NCI-H1092 (cell line): ENCODE data around the gene TLX2.

Experiments
- DNase-seq: peaks from one replicate; lab custom pipeline; 2025; lab: John Stamatoyannopoulos, UW

TLX2 gene

DNA sequence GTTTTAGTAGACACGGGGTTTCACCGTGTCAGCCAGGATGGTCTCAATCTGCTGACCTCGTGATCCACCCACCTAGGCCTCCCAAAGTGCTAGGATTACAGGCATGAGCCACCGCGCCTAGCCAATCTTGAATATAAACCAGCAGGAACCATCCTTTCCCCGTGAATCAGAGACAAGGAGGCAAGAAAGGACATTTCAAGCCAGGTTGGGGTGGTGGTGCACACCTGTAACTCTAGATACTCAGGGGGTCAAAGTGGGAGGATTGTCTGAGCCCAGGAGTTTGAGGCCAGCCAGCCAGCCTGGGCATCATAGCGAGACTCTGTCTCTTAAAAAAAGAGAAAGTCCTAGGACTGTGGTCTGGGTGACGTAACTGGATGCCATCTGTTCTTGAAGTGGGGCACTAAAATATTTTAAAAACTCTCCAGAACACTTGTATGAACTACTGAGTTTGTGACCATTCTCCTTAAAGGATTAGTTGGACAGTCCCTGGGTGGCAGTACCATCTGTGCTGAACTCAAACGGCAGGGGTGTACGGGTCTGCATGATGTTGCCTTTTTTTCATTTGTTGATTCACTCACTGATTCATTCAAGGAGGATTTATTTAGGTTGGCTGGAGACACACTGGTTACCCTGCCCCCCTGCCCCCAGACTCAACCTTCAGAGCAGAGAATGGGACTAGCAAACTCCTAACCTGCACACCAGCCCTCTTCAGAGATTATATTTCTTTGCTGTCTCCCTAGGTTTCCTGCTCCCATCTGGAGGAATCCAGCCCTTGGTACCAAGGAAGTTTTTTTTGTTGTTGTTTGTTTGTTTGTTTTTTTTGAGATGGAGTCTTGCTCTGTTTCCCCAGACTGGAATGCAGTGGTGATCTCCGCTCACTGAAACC, 2.9 kb upstream of the TLX2 start:
- no peak for DNase-seq

- no peak for DNase-seq
These were observed 1.3 kb upstream of the TLX2 start for GRCh38 chr2:74512744-74513604.

DNA sequence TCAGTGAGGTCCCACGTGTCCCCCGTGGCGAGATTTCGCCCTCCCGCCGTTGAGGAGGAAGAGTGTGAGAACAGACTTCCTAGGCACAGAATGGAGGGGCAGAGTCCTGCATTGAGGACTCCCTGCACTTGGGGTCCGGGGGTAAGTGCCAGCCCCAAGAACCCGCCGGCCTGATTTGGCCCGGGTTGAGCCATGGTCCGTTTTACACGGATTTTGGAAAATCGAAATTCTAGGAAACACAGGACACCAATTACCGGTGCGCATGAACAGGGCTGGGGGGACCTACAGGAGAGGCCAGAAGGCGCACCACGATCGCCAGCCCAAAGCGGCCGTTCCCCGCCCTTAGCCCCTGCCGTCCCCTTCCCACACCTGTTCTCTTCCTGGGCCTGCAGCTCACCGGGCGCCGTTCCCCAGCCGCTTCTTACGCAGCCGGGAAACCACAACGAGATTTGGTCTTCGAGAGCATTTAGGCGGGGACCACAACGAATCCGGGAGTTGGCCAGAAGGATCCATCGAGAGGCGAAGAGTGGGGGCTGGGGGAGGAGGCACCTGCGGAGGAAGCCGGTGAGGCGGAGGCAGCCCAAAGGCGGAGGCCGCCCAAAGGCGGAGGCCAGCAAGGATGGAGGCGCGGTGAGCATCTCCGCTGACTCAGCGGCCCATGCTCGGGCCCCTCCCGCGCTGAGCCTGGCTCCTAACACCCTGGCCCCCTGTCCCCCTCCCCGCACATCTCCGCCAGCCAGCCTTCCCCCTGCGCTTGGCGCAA, 464 bp upstream of the TLX2 start:
- DNase-seq = no peak

GRCh38 chr2:74515271-74515980, 1.2 kb downstream of the TLX2 start:
- DNase-seq = no peak

DNA sequence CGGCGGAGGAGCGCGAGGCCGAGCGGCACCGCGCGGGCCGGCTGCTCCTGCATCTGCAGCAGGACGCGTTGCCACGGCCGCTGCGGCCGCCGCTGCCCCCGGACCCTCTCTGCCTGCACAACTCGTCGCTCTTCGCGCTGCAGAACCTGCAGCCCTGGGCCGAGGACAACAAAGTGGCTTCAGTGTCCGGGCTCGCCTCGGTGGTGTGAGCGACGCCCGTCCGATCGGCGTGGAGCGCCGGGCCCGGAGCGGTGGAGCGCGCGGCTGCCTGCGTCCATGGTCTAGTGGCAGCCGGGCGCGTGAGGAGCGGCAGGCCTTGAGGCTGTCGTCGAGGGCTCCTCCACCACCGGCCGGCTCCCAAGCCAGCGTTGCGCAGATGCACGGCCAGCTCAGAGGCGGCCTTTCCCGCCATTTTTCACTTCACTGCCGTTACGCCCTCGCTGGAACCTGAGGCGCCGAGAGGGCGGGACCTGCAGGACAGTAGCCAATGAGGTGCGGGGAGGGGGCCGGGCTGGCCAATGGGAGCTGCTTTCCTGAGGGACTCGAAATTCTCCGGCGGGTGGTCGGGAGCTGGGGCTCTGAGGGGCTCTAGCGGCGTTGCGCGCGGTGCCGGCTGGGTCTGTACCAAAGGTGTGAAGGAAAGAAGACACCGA, 1.9 kb downstream of the TLX2 start:
- DNase-seq = no peak

GRCh38 chr2:74516650-74517049, 2.4 kb downstream of the TLX2 start:
- no peak for DNase-seq

GRCh38 chr2:74522516-74522915, 8.3 kb downstream of the TLX2 start:
- no peak for DNase-seq

- DNase-seq = no peak
These were observed 9.8 kb downstream of the TLX2 start for GRCh38 chr2:74524005-74524404.

GRCh38 chr2:74524955-74525716, 10.9 kb downstream of the TLX2 start:
- no peak for DNase-seq

- no peak for DNase-seq
These were observed 11.7 kb downstream of the TLX2 start, which contains the start of gene DQX1 for GRCh38 chr2:74525717-74526648. TSS of gene DQX1 (minus strand) at chr2:74526231. CDS start at chr2:74525729, 502 bp downstream.

- no peak for DNase-seq
These were observed 12.5 kb downstream of the TLX2 start for GRCh38 chr2:74526649-74527230.

- DNase-seq = no peak
These were observed 13.5 kb downstream of the TLX2 start for GRCh38 chr2:74527741-74528140.

GRCh38 chr2:74528600-74529356, 14.5 kb downstream of the TLX2 start:
- no peak for DNase-seq

DNA sequence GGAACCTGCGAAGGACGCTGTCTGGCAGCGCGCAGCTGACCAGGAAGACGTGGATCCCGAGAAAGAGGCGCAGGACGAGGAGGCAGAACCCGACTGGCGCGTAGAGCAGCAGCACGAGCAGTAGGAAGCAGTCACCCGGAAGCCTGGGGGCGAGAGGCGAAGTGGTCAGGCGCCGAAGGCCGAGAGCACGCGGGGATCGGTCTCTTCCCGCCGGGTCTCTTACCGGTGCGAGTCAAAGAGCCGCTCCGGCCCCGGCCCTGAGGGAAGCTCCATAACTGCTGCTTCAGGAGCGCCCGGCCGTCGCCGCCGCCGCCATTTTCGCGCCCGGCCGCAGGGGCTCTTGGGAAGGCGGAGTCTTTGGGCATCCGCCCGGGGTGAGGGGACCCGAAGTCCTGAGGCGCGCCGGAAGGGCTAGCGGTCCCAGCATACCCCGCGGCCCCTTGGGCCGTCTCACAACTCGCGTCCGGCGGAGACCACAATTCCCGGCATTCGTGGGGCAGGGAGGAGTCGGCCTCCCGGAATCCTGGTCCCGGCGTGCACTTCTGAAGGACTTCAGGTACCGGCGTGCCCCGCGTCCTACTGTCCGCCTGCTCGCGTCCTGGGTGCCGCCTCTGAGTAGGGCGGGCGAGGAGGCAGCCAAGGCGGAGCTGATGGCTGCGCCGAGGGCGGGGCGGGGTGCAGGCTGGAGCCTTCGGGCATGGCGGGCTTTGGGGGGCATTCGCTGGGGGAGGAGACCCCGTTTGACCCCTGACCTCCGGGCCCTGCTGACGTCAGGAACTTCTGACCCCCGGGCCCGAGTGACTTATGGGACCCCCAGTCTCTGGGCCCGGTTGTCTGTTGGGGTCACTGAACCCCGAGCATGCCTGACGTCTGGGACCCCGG, 15.3 kb downstream of the TLX2 start, which contains the start of the genes AUP1 and HTRA2:
TSS of gene AUP1 (minus strand) at position 350 of the 882 bp plus-strand sequence. CDS start at position 273, 77 bp downstream.
TSS of gene HTRA2 (plus strand) at position 577 of the 882 bp plus-strand sequence. CDS start at position 651, 74 bp downstream.
- DNase-seq = peak; percentile 93

DNA sequence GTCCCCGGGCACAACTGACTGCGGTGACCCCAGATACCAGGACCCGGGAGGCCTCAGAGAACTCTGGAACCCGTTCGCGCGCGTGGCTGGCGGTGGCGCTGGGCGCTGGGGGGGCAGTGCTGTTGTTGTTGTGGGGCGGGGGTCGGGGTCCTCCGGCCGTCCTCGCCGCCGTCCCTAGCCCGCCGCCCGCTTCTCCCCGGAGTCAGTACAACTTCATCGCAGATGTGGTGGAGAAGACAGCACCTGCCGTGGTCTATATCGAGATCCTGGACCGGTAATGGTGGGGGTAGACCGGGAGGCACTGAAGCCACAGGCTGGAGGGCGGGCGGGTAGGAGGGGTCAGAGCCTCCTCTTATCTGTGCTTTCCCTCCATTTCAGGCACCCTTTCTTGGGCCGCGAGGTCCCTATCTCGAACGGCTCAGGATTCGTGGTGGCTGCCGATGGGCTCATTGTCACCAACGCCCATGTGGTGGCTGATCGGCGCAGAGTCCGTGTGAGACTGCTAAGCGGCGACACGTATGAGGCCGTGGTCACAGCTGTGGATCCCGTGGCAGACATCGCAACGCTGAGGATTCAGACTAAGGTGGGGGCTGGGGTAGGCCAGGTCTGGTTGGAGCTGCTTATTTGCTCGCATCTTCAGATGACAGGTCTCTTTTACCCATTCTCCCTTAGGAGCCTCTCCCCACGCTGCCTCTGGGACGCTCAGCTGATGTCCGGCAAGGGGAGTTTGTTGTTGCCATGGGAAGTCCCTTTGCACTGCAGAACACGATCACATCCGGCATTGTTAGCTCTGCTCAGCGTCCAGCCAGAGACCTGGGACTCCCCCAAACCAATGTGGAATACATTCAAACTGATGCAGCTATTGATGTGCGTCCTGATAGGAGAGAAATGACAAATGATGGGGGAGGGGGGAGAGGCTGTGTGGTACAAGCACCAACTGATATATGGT, 16.3 kb downstream of the TLX2 start:
- no peak for DNase-seq
